ENCODE data around the gene NBEAL2.

- TF ChIP-seq CTCF (conservative IDR thresholded peaks at IDR 0.05 in 1 of 2, IDR thresholded peaks at IDR 0.05 in 1 of 2; ENCODE audit: low read depth in 1 of 2, low read length in 2 of 2) (no peak), EZH2 (IDR thresholded peaks at IDR 0.05; ENCODE audit: low read length, missing control alignments) (no peak)
These were observed 19.5 kb downstream of the NBEAL2 start for GRCh38 chr3:46998852-46999515.

All from fibroblast of lung (primary cell).